H9 (cell line): ENCODE results near the gene PROX2. TPM values are rescaled to one million over a fixed set of nuclear protein-coding genes. Genes with fewer than 3 reads are reported as not detected.
A peak's percentile ranks its signal among the peaks of the same experiment; 100 is the strongest.

ENCODE experiments used
- DNase-seq: peaks from one replicate; pipeline ENCODE4 v3.0.0-alpha.2; 2017
- H2AFZ ChIP-seq: one replicate; pipeline ENCODE4 v1.6.1; 2013; ENCODE audit warnings: mild to moderate bottlenecking, low read length, control low read depth, moderate library complexity
- H2AK5ac ChIP-seq: 2 replicates; pipeline ENCODE4 v1.6.1; 2013; ENCODE audit warnings: low read length, control low read depth, mixed read lengths; ENCODE audit not compliant: insufficient read length
- H2BK120ac ChIP-seq: one replicate; pipeline ENCODE4 v1.6.1; 2013; ENCODE audit warnings: low read depth, mild to moderate bottlenecking, low read length, control low read depth, inconsistent platforms; ENCODE audit not compliant: poor library complexity, severe bottlenecking
- H2BK12ac ChIP-seq: 2 replicates; pipeline ENCODE4 v1.6.1; 2013; ENCODE audit warnings: low read length, control low read depth, mixed read lengths, low read depth; ENCODE audit not compliant: insufficient read length
- H2BK15ac ChIP-seq: 2 replicates; pipeline ENCODE4 v1.6.1; 2013; ENCODE audit warnings: low read depth, low read length, control low read depth
- H2BK20ac ChIP-seq: one replicate; pipeline ENCODE4 v1.6.1; 2013; ENCODE audit warnings: low read depth, mild to moderate bottlenecking, low read length, control low read depth, inconsistent platforms; ENCODE audit not compliant: poor library complexity, severe bottlenecking
- H2BK5ac ChIP-seq: 2 replicates; pipeline ENCODE4 v1.6.1; 2013; ENCODE audit warnings: low read length, control low read depth, mixed read lengths; ENCODE audit not compliant: insufficient read length
- H3K14ac ChIP-seq: 2 replicates; pipeline ENCODE4 v1.6.1; 2013; ENCODE audit warnings: low read length, control low read depth; ENCODE audit not compliant: insufficient read depth
- H3K18ac ChIP-seq: 2 replicates; pipeline ENCODE4 v1.6.1; 2013; ENCODE audit warnings: low read depth, mild to moderate bottlenecking, mixed read lengths, low read length, control low read depth; ENCODE audit not compliant: insufficient read length
- H3K23ac ChIP-seq: 2 replicates; pipeline ENCODE4 v1.6.1; 2013; ENCODE audit warnings: low read length, control low read depth, mixed read lengths, low read depth; ENCODE audit not compliant: insufficient read length
- H3K23me2 ChIP-seq: 2 replicates; pipeline ENCODE4 v1.6.1; 2013; ENCODE audit warnings: low read depth, mild to moderate bottlenecking, mixed read lengths, low read length, control low read depth; ENCODE audit not compliant: insufficient read length, poor library complexity, severe bottlenecking
- H3K27ac ChIP-seq: 2 replicates; pipeline ENCODE4 v1.5.1; 2013; ENCODE audit warnings: low read length, control low read depth, mixed read lengths, low read depth; ENCODE audit not compliant: insufficient read length
- H3K27me3 ChIP-seq: 2 replicates; pipeline ENCODE4 v1.6.1; 2013; ENCODE audit warnings: low read length, control low read depth, inconsistent platforms; ENCODE audit not compliant: insufficient read depth
- H3K4ac ChIP-seq: 2 replicates; pipeline ENCODE4 v1.6.1; 2013; ENCODE audit warnings: low read depth, mild to moderate bottlenecking, control low read depth, inconsistent platforms, low read length, moderate library complexity
- H3K4me1 ChIP-seq: 2 replicates; pipeline ENCODE4 v1.6.1; 2013; ENCODE audit warnings: low read length, control low read depth, inconsistent platforms; ENCODE audit not compliant: insufficient read depth
- H3K4me2 ChIP-seq: 2 replicates; pipeline ENCODE4 v1.6.1; 2013; ENCODE audit warnings: low read length, control low read depth, mixed read lengths; ENCODE audit not compliant: insufficient read length, insufficient read depth
- H3K56ac ChIP-seq: 2 replicates; pipeline ENCODE4 v1.6.1; 2013; ENCODE audit warnings: low read depth, mild to moderate bottlenecking, mixed read lengths, low read length, control low read depth; ENCODE audit not compliant: insufficient read length
- H3K79me1 ChIP-seq: 2 replicates; pipeline ENCODE4 v1.6.1; 2013; ENCODE audit warnings: low read depth, mild to moderate bottlenecking, moderate library complexity, low read length, control low read depth, inconsistent platforms; ENCODE audit not compliant: insufficient read depth, poor library complexity, severe bottlenecking
- H3K79me2 ChIP-seq: 2 replicates; pipeline ENCODE4 v1.6.1; 2013; ENCODE audit warnings: low read length, control low read depth, inconsistent platforms; ENCODE audit not compliant: insufficient read depth
- H3K9ac ChIP-seq: 2 replicates; pipeline ENCODE4 v1.6.1; 2013; ENCODE audit warnings: low read length, control low read depth, mixed read lengths; ENCODE audit not compliant: insufficient read length; ENCODE audit errors: extremely low read depth
- H3K9me3 ChIP-seq: one replicate; pipeline ENCODE4 v1.6.1; 2013; ENCODE audit warnings: low read depth, low read length, inconsistent platforms; ENCODE audit not compliant: control insufficient read depth
- H3T11ph ChIP-seq: one replicate; pipeline ENCODE4 v1.6.1; 2013; ENCODE audit warnings: mild to moderate bottlenecking, low read length, control low read depth, inconsistent platforms
- H4K20me1 ChIP-seq: one replicate; pipeline ENCODE4 v1.6.1; 2013; ENCODE audit not compliant: control insufficient read depth, insufficient read length, insufficient read depth
- H4K5ac ChIP-seq: 2 replicates; pipeline ENCODE4 v1.6.1; 2013; ENCODE audit warnings: low read depth, mild to moderate bottlenecking, mixed read lengths, low read length, control low read depth; ENCODE audit not compliant: insufficient read length
- H4K8ac ChIP-seq: replicated peaks from 2 replicates; pipeline ENCODE4 v1.6.1; 2013; ENCODE audit warnings: low read length, control low read depth, mixed read lengths, low read depth; ENCODE audit not compliant: insufficient read length
- H4K91ac ChIP-seq: 2 replicates; pipeline ENCODE4 v1.6.1; 2013; ENCODE audit warnings: low read depth, mild to moderate bottlenecking, moderate library complexity, mixed read lengths, low read length, control low read depth; ENCODE audit not compliant: insufficient read length
- H3K27ac Mint-ChIP-seq, 3 experiments: 2 replicates in 2 of 3; 3 replicates in 1 of 3; pipeline ENCODE4 v1.8.0; 2020 to 2021; ENCODE audit warnings: mixed read lengths in 3 of 3, mild to moderate bottlenecking in 1 of 3, moderate library complexity in 1 of 3
- H3K27me3 Mint-ChIP-seq: 2 replicates; pipeline ENCODE4 v1.8.0; 2021; ENCODE audit warnings: low read depth, mild to moderate bottlenecking, moderate library complexity, mixed read lengths
- H3K36me3 Mint-ChIP-seq, 3 experiments: 2 replicates in 2 of 3; 3 replicates in 1 of 3; pipeline ENCODE4 v1.8.0; 2020 to 2021; ENCODE audit warnings: low read depth in 3 of 3, mixed read lengths in 3 of 3; ENCODE audit not compliant: insufficient read depth in 1 of 3
- H3K4me1 Mint-ChIP-seq, 2 experiments: 2 replicates each; pipeline ENCODE4 v1.8.0; 2020; ENCODE audit warnings: mixed read lengths in 2 of 2
- H3K4me3 Mint-ChIP-seq, 2 experiments: 2 replicates in 1 of 2; 3 replicates in 1 of 2; pipeline ENCODE4 v1.8.0; 2020 to 2021; ENCODE audit warnings: mild to moderate bottlenecking in 2 of 2, mixed read lengths in 2 of 2, moderate library complexity in 1 of 2
- H3K9me3 Mint-ChIP-seq, 2 experiments: 2 replicates in 1 of 2; 3 replicates in 1 of 2; pipeline ENCODE4 v1.8.0; 2020; ENCODE audit warnings: mild to moderate bottlenecking in 2 of 2, mixed read lengths in 2 of 2, moderate library complexity in 1 of 2
- WGBS: extraction: QIAGEN DNeasy Blood & Tissue Kit; methylation state at CpG from one replicate; pipeline ENCODE4 v1.1.7; 2013; ENCODE audit warnings: missing lambda C conversion rate, low lambda C conversion rate, mixed read lengths; ENCODE audit not compliant: insufficient read length; ENCODE audit errors: extremely low coverage; 5-methylcytosine and 5-hydroxymethylcytosine counted together
- total RNA-seq: library from RNA; stranded (reverse); gene quantifications from 2 replicates; pipeline ENCODE4 v1.2.1, GENCODE V29; 2021
- TF ChIP-seq, protein P1 (sequence below): fragments of 200-600 bp; sonication (generic); conservative IDR thresholded peaks from 3 replicates; pipeline ENCODE4 v1.8.0; 2021; ENCODE audit warnings: antibody characterized with exemption, mild to moderate bottlenecking

PROX2 gene
- total RNA-seq, 1 experiment from 2014 or later: not detected

DNA sequence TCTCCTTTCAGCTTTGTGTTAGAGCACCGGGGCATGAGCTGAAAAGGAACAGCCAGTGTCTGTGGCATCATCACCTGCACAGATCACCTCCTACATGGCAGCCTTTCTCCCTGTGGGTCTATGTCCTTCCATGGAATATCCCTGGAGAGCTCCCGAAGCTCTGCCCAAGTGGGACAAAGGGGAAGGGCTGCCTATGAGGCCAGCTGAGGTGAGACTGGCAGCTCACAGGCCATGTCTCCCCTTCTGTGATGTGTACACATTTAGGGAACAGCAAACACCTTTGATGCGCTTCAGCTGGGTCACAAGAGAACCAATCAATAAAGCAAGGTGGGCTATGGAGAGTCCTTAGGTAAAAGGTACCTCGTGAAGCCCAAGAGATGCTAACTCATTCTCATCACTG lies 4.1 kb downstream of the PROX2 start:
- H2BK20ac ChIP-seq: no peak overlapping the region
- H3K18ac ChIP-seq: no peak overlapping the region
- H2BK5ac ChIP-seq: no peak overlapping the region
- H3K27ac ChIP-seq: no peak overlapping the region
- H2AFZ ChIP-seq: no peak overlapping the region
- no peaks in the 10 kb centered on the region for H3K4me1 ChIP-seq
- no peak overlapping the region for H2BK12ac ChIP-seq
- H3K4ac ChIP-seq: no peak overlapping the region
- H3K14ac ChIP-seq: no peak overlapping the region; the same call in 1 of the 2 replicates
- H3K79me2 ChIP-seq: no peaks in the 10 kb centered on the region
- no peak overlapping the region for H4K5ac ChIP-seq
- H3K27me3 ChIP-seq: no peaks in the 10 kb centered on the region
- no peak overlapping the region for H3K4me3 Mint-ChIP-seq
- H3K23me2 ChIP-seq: no peaks in the 10 kb centered on the region
- H3K79me1 ChIP-seq: no peaks in the 10 kb centered on the region
- no CpG with 5 or more reads among the region's 4 CpGs for WGBS
- H3K4me1 Mint-ChIP-seq: peaks cover 4 to 11% of the 10 kb centered on the region in 2 experiments; a peak in 3 of 4 replicates
- H3K27ac Mint-ChIP-seq: no peak overlapping the region; a peak in 1 of 7 replicates
- no peak for DNase-seq
- no peaks in the 10 kb centered on the region for H3K27me3 Mint-ChIP-seq
- no peak overlapping the region for H2BK120ac ChIP-seq
- H3K9me3 ChIP-seq: no peaks in the 10 kb centered on the region
- peak overlapping the region; percentile 86 for H3K56ac ChIP-seq
- no peak overlapping the region for H4K8ac ChIP-seq
- no peak overlapping the region for H2BK15ac ChIP-seq
- no peaks in the 10 kb centered on the region for H3K9me3 Mint-ChIP-seq
- no peaks in the 10 kb centered on the region for H4K20me1 ChIP-seq
- H2AK5ac ChIP-seq: no peak overlapping the region
- H3K4me2 ChIP-seq: no peak overlapping the region
- TF ChIP-seq, protein P1, sequence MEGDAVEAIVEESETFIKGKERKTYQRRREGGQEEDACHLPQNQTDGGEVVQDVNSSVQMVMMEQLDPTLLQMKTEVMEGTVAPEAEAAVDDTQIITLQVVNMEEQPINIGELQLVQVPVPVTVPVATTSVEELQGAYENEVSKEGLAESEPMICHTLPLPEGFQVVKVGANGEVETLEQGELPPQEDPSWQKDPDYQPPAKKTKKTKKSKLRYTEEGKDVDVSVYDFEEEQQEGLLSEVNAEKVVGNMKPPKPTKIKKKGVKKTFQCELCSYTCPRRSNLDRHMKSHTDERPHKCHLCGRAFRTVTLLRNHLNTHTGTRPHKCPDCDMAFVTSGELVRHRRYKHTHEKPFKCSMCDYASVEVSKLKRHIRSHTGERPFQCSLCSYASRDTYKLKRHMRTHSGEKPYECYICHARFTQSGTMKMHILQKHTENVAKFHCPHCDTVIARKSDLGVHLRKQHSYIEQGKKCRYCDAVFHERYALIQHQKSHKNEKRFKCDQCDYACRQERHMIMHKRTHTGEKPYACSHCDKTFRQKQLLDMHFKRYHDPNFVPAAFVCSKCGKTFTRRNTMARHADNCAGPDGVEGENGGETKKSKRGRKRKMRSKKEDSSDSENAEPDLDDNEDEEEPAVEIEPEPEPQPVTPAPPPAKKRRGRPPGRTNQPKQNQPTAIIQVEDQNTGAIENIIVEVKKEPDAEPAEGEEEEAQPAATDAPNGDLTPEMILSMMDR: no peak
- no peak overlapping the region for H3T11ph ChIP-seq
- H4K91ac ChIP-seq: no peak overlapping the region
- no peaks in the 10 kb centered on the region for H3K36me3 Mint-ChIP-seq
- H3K9ac ChIP-seq: no peak overlapping the region
- no peak overlapping the region for H3K23ac ChIP-seq
